Stimulated activated CD4-positive, alpha-beta T cell treated with anti-CD3 and anti-CD28 coated beads, Interleukin-2, amount 100 ng/mL, for 24 hours (primary cell): Measurements from ENCODE around the gene SULT1A2.
"Not testable (repeated sequence)": the region's sequence is repeated elsewhere in the genome, so short reads cannot be mapped to it uniquely, and the experiment has no call there.

Experiments used
- DNase-seq, 2 donors: peaks; one replicate each; pipeline ENCODE4 v3.0.0-alpha.2; 2020

Gene SULT1A2

DNA sequence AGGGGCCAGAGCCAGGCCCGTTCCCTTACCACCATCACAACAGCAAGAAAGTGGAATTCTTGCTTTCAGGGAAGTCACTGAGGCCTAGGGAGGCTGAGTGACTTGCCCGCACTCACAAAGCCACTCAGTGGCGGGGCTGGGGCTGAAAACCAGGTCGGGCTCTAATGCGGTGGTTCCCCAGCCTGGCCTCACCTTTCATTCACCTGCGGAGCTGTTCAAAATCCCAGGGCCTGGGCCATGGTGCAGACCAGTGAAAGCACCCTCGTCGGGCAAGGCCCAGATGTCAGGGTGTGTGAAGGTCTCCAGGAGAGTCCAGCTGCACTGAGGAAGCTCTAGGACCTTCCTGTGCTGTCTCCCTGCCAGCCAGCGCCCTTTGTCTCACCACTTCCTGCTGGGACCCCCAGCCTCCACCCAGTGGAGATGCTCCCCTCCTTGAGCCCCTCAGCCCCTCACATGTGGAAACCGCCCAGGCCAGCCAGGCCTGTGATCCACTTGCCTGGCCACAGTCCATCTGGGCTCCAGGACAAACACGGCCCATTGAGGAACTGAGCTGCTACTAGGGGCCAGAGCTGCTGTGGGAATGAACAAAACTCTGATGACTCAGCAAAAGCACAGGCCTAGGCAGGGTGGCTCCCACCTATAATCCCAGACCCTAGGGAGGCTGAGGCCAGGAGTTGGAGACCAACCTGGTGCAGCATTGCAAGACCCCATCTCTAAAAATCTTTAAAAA, 12.2 kb upstream of the SULT1A2 start:
- not testable (repeated sequence) for DNase-seq

DNA sequence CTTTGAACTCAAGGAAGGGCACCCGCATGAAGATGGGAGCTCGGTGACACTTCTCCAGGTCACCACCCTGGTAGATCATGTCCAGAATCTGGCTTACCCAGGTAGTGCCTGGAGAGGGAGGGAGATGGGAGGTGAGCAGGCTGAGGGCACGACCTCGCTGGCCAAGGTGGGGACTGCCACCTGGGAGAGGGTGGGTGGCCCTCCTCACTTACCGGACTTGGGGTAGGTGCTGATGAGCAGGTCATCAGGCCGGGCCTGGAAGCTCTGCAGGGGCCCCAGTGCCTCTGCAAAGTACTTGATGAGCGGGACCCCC, 11.6 kb upstream of the SULT1A2 start:
- DNase-seq, result not testable (repeated sequence)

DNA sequence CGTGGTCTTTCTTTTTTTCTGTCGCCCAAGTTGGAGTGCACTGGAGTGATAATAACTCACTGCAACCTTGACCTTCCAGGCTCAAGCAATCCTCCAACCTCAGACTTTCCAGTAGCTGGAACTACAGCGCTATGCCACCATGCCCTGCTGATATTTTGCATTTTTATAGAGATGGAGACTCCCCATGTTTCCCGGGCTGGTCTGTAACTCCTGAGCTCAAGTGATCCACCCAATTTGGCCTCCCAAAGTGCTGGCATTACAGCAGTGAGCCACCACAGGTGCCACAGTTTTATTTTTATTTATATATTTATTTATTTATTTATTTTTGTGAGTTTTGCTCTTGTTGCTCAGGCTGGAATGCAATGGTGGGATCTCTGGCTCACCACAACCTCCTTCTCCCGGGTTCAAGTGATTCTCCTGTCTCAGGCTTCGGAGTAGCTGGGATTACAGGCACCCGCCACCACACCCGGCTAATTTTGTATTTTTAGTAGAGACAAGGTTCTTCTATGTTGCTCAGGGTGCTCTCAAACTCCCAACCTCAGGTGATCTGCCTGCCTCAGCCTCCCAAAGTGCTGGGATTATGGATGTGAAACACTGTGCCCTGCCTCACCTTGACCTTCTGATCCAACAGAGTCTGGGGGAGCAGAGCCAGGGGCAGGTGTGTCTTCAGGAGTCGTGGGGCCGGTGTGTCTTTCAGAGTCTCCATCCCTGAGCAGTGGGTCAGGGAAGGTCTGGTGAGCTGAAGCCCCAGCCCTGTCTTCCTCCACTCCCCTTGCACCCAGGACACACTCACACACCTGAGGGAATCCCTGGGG, 11.0 kb upstream of the SULT1A2 start:
- not testable (repeated sequence) for DNase-seq

DNA sequence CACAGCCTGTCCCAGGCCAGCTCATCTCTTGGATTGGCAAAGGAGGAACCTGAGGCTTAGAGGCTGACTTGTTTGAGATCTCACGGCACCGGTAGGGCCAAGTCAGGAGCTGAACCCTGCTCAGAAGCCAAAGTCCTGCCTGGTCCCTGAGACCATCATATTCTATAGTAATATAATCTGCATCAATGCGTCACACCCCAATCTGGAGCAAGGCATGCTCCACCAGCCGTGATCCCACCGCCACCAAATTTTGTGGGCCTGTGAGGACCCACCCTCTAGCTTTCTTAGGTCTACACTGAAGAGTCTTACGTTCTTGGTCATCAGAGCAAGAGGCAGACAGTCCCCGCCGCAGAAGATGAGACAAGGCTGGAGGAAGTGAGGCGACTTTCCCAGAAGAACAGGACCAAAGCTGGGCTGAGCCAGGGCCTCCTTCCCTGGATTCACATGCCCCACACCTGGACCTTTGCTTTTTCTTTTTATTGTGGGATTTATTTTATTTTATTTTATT, 10.3 kb upstream of the SULT1A2 start:
- no peak for DNase-seq

DNA sequence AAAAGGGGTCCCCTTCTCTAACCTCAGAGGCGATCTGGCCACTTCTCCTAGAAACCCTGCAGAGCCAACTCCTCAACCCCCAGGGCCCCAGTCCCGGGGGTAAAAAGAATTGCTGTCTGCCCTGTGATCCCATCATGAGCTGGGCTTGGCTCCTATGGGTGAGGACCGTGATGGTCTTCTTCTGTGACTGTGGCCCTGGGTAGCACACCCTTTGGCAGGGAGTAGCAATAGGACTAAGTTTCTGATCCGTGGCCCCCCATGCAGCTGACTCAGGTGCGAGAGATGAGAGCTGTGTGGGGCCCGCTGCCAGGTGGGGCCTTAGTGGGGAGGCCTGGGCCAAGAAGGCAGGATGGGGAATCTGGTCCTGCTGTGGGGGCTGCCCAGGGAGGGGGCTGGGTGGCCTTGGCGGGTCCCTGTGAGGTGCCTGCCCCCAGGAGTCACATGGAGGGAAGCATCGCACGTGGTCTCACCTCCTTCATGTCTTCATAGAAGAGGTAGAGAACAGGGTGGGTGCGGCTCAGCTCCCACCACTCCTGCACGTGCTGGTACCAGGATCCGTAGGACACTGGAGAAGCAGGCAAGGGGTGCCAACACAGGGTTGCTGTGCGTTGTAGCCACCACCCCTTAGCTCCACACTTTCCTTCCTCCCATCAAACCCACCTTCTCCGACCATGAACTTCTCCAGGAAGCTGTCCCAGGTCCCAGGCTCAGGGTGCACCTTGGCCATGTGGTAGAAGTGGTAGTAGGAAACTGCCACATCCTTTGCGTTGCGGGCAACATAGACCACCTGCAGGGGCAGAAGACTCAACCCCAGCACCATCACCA, 9.7 kb upstream of the SULT1A2 start:
- DNase-seq, result no peak

DNA sequence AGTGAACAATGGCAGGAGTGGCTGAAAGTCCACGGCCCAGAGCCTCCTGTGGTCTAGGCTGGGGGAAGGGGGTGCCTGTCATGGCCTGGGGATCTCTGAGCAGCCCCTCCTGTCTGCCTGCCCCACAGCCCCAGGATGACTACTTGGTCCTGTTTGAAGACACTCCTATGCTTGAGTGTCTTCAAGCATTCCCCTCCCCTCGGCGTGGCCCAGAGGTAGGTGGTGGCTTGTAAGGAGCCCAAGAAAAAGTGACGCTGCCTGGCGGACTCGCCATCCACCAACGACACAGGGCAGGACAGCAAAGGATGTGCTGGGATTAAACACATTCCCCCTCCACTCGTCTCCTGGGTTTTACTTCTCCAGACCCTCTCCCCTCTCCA, 7.3 kb upstream of the SULT1A2 start:
- no peak for DNase-seq

DNA sequence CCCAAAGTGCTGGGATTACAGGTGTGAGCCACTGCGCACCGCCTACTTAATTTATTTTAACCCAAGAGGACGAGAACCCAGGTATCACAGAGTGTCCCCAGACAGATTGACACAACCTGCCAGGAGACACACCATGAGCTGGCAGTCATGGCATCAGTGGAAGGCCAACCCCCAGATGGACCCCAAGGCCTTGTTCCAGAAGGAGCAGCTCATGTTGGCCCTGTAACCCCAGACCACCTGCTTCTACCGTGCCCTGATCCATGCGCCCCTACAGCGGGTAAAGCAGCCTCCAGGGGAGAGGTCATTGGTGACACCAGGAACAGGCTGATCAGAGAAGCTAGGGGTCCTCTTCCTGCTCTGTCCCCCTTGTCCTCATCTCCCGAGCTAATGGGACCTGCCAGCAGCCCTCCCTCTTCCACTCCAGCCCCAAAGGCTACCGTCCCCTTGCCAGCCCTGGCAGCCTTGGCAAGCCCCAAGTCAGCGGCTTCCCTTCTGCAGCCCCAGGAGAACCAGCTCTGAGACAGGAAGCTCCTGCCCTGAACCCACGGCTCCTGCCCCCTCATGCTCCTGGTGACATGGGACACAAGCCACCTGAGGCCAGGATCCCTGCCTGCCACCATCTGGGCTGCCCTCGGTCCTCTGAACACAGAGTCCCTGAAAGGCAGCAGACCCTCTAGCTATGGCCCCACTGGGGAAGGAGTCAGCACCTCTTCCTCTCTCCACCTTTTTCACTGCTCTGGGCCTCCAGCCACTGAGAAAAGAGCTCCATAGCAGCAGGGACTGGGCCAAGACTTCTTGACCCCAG, 6.7 kb upstream of the SULT1A2 start:
- no peak for DNase-seq

DNA sequence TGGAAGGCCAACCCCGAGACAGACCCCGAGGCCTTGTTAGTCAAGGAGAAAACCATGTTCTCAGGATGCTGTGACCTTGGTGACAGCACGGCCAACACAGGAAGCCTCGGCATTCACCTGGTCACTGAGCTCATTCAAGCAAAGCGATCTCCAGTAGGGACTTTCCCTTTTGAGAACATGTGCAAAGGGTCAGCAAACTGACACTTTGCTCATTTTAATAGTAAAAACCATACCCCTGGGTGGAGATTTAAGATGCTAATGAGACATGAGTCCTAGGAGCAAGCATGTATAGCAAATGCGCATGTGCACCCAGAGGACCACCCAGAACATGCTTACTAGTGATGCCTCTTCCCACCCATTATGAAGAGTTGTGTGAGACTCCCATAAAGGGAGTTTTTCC, 5.7 kb upstream of the SULT1A2 start:
- no peak for DNase-seq

DNA sequence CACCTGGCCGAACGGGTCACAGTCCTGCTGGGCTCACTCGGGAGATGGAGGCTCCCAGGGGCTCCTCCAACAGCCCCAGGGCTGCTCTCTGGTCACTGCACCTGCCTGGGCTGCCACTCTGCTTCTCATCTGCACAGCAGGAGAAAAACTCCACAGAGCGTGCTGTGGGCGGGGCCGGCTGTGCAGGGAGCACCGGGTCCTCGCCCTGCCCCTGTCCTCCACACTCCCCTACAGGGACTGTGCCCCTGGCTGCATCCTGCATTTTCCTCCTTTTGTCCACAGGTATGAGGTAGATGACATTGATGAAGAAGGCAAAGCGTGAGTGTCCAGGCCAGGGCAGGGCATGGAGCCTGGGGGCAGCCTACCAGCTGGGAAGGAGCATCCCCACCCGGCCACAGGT, 5.2 kb upstream of the SULT1A2 start:
- not testable (repeated sequence) for DNase-seq

DNA sequence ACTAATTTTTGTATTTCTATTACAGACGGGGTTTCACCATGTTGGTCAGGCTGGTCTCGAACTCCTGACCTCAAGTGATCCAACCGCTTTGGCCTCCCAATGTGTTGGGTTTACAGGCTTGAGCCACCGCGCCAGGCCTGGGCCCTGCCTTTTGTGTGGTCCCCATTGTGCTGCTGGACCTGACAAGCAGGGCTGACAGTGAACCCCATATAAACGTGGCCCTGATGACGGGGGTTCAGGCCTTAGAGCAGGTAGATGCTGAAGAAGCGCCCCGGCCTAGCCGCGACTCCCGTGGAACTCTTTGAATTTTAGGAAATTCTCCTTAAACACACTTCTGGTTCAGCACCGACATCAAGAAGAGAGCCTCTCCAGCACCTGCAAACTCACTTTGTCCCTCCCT, 4.7 kb upstream of the SULT1A2 start:
- not testable (repeated sequence) for DNase-seq

DNA sequence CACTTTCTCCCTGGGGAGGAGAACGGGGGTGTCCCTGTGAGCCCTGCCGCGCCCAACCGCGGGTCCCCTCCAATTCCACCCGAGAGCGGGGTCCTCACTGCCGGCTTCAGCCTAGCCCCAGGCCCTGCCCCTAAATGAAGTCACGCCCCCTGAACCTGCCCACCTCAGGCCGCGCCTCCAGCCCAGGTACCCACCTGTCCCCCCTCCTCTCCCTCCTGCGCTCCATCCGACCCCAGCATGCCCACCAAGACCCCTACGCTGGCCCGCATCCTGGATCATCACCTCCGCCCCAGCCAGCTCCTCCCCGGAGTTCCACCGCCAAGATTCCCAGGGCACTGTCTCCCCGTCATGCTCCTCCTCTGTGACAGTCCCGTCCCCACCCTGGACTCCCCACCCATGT, 4.1 kb upstream of the SULT1A2 start:
- DNase-seq, result not testable (repeated sequence)

DNA sequence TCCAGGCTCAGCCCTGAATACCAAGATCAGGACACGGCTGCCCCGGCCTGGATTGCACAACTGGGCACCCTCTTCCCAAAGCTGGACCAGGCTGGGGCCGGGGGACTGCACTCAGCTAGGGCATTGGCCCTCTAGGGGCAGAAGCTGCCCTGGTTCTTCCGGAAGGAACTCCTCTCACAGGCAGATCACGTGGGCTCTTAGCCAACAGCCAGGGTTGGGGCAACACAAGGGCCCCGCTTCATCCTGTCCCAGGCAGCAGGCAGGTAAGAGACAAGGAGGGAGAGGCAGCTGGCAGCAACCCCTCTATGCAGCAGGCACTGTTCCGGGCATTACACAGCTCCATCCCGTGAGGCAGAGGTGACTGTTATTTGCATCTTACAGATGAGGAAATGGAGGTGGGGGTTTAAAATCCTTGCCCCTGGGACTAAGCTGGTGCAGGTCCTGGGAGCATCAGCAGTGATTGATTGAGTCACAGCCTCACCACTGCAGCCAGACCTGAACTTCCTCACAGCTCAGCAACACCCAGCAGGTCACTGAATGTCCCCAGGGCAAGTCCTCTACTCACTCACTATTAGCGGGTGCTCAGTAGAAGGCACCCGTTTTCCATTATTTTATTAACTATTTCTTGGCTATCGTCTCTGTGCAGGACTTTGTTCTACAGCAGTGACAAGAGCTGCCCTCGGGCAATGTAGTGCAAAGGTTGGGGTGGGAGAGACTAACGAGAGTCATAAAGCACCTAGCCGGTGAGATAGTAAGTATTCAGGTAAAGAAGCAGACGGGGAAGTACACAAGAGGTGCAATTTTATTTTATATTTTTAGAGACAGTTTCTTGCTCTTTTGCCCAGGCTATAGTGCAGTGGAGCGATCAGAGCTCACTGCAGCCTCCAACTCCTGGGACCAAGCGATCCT, 2.8 kb upstream of the SULT1A2 start:
- not testable (repeated sequence) for DNase-seq

DNA sequence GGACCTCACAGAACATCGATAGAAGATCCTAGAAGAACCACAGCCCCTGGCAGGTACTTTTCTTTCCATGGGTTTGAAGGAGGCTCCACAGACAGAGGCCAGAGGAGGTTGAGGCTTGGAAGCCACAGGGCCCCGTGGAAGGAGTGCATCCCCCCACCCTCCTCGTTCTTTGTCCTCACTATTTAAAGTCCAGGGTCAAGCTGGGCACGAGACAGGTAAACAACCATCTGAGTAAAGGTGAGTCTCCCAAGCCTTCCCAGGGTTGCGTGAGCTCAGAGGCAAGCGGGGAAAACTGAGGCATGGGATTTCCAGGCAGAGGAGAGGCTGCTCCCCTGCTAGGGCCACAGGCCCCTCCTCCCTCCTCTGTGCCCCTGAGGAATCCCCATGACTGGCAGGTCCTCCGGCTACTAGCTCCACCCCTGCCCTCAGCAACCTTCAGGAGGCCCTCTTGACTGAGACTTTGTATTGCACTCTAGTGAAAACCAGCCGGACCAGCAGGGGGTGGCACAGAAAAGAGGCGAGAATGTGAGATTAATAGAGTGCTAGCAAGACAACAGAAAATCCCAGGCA, 927 bp upstream of the SULT1A2 start:
- DNase-seq, result no peak

DNA sequence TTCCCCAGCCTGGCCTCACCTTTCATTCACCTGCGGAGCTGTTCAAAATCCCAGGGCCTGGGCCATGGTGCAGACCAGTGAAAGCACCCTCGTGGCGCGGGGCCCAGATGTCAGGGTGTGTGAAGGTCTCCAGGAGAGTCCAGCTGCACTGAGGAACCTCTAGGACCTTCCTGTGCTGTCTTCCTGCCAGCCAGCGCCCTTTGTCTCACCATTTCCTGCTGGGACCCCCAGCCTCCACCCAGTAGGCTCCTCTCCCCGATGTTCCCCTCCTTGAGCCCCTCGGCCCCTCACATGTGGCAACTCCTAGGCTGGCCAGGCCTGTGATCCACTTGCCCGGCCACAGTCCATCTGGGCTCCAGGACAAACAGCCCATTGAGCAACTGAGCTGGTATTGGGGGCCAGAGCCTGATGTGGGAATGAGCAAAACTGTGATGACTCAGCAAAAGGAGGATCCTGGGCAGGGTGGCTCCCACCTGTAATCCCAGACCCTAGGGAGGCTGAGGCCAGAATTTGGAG, 677 bp downstream of the SULT1A2 start:
- DNase-seq, result no peak

DNA sequence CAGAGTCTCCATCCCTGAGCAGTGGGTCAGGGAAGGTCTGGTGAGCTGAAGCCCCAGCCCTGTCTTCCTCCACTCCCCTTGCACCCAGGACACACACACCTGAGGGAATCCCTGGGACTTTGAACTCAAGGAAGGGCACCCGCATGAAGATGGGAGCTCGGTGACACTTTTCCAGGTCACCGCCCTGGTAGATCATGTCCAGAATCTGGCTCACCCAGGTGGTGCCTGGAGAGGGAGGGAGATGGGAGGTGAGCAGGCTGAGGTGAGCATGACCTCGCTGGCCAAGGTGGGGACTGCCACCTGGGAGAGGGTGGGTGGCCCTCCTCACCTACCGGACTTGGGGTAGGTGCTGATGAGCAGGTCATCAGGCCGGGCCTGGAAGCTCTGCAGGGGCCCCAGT, 1.4 kb downstream of the SULT1A2 start:
- DNase-seq, result not testable (repeated sequence)

DNA sequence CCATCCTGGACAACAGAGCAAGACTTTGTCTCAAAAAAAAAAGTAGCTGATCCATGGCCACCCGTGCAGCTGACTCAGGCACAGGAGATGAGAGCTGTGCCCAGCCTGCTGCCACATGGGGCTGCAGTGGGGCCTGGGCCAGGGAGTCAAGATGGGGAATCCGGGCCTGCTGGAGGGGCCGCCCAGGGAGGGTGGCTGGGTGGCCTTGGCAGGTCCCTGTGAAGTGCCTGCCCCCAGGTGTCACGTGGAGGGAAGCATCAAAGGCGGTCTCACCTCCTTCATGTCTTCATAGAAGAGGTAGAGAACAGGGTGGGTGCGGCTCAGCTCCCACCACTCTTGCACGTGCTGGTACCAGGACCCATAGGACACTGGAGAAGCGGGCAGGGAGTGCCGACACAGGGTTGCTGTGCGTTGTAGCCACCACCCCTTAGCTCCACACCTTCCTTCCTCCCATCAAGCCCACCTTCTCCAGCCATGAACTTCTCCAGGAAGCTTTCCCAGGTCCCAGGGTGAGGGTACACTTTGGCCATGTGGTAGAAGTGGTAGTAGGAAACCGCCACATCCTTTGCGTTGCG, 3.8 kb downstream of the SULT1A2 start:
- DNase-seq, result no peak

DNA sequence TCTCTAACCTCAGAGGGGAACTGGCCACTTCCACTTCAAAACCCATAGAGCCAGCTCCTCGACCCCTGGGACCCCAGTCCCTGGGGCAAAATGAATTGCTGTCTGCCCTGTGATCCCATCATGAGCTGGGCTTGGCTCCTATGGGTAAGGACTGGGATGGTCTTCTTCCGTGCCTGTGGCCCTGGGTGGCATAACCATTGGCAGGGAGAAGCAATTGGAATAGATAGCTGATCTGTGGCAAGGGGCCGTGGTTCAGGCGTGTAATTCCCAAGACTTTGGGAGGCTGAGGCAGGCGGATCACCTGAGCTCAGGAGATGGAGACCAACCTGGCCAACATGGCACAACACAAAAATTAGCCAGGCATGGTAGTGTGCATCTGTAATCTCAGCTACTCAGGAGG, 4.3 kb downstream of the SULT1A2 start:
- DNase-seq, result no peak

DNA sequence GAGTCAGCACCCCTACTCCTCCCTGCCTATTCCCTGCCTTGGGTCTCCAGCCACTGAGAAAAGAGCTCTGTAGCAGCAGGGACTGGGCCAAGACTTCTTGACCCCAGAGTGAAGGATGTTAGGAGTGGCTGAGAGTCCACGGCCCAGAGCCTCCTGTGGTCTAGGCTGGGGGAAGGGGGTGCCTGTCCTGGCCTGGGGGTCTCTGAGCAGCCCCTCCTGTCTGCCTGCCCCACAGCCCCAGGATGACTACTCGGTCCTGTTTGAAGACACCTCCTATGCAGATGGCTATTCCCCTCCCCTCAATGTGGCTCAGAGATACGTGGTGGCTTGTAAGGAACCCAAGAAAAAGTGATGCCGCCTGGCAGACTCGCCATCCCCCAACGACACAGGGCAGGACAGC, 5.5 kb downstream of the SULT1A2 start:
- no peak for DNase-seq

DNA sequence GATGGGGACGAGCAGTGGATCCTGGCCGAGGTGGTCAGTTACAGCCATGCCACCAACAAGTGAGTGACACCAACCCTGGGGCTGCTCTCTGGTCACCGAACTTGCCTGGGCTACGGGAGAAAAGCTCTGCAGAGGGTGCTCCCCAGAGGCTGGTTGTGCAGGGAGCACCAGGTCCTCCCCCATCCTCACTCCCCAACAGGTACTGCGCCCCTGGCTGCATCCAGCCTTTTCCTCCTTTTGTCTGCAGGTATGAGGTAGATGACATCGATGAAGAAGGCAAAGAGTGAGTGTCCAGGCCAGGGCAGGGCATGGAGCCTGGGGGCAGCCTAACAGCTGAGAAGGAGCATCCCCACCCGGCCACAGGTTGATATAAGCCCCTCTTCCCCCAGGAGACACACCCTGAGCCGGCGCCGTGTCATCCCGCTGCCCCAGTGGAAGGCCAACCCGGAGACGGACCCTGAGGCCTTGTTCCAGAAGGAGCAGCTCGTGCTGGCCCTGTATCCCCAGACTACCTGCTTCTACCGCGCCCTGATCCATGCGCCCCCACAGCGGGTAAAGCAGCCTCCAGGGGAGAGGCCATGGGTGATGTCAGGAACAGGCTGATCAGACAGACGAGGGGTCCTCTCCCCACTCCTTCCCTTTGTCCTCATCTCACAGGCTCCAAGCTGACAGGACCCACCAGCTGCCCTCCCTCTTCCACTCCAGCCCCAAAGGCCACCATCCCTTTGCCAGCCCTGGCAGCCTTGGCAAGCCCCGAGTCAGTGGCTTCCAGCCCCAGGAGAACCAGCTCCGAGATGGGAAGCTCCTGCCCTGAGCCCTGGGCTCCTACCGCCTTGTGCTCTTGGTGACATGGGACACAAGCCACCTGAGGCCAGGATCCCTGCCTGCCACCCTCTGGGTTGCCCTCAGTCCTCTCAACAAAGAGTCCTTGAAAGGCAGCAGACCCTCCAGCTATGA, 6.2 kb downstream of the SULT1A2 start:
- no peak for DNase-seq
